Trophoblast cell (in vitro differentiated cells and primary cell): ENCODE data around the gene SCG3.

Source experiments
- DNase-seq, 2 donors: peaks; one replicate each; pipeline ENCODE4 v3.0.0-alpha.2; 2016
- H2AFZ ChIP-seq: 2 replicates; pipeline ENCODE4 v1.6.1; 2013; ENCODE audit warnings: low read length, moderate library complexity, mild to moderate bottlenecking; ENCODE audit not compliant: insufficient read depth, poor library complexity
- H2AK5ac ChIP-seq: 2 replicates; pipeline ENCODE4 v1.6.1; 2013; ENCODE audit warnings: mild to moderate bottlenecking, low read length
- H2BK120ac ChIP-seq: 2 replicates; pipeline ENCODE4 v1.6.1; 2013; ENCODE audit warnings: low read length, mild to moderate bottlenecking, moderate library complexity; ENCODE audit not compliant: insufficient read depth, poor library complexity
- H2BK12ac ChIP-seq: 2 replicates; pipeline ENCODE4 v1.6.1; 2013; ENCODE audit warnings: mild to moderate bottlenecking, low read length, moderate library complexity
- H2BK5ac ChIP-seq: 2 replicates; pipeline ENCODE4 v1.6.1; 2013; ENCODE audit warnings: low read length, low read depth, moderate library complexity, mild to moderate bottlenecking; ENCODE audit not compliant: poor library complexity
- H3K14ac ChIP-seq: 2 replicates; pipeline ENCODE4 v1.6.1; 2013; ENCODE audit warnings: mild to moderate bottlenecking, low read length
- H3K18ac ChIP-seq: 2 replicates; pipeline ENCODE4 v1.6.1; 2013; ENCODE audit warnings: mild to moderate bottlenecking, low read length
- H3K23ac ChIP-seq: 2 replicates; pipeline ENCODE4 v1.6.1; 2013; ENCODE audit warnings: low read length
- H3K27ac ChIP-seq: 2 replicates; pipeline ENCODE4 v1.5.1; 2013; ENCODE audit warnings: low read depth, mild to moderate bottlenecking, inconsistent platforms, low read length, moderate library complexity
- H3K27me3 ChIP-seq: 2 replicates; pipeline ENCODE4 v1.6.1; 2013; ENCODE audit warnings: inconsistent platforms, mild to moderate bottlenecking, low read length, moderate library complexity; ENCODE audit not compliant: insufficient read depth
- H3K36me3 ChIP-seq, 2 experiments: 1 replicate in 1 of 2; 2 replicates in 1 of 2; pipeline ENCODE4 v1.6.1; 2013; ENCODE audit warnings: low read length in 2 of 2, mild to moderate bottlenecking in 2 of 2, moderate library complexity in 1 of 2; ENCODE audit not compliant: insufficient read depth in 2 of 2, control insufficient read depth in 1 of 2
- H3K4ac ChIP-seq: 2 replicates; pipeline ENCODE4 v1.6.1; 2013; ENCODE audit warnings: low read depth, mild to moderate bottlenecking, low read length, moderate library complexity
- H3K4me1 ChIP-seq, 2 experiments: 1 replicate in 1 of 2; 2 replicates in 1 of 2; pipeline ENCODE4 v1.6.1; 2013; ENCODE audit warnings: low read length in 2 of 2, mild to moderate bottlenecking in 2 of 2, moderate library complexity in 1 of 2; ENCODE audit not compliant: insufficient read depth in 2 of 2, control insufficient read depth in 1 of 2
- H3K4me2 ChIP-seq: 2 replicates; pipeline ENCODE4 v1.6.1; 2013; ENCODE audit warnings: inconsistent platforms, mild to moderate bottlenecking, low read length, moderate library complexity
- H3K4me3 ChIP-seq: 2 replicates; pipeline ENCODE4 v1.5.1; 2013; ENCODE audit warnings: mild to moderate bottlenecking, low read depth, low read length, inconsistent platforms
- H3K79me1 ChIP-seq: one replicate; pipeline ENCODE4 v1.6.1; 2013; ENCODE audit warnings: low read length
- H3K79me2 ChIP-seq: 2 replicates; pipeline ENCODE4 v1.6.1; 2013; ENCODE audit warnings: low read length, mild to moderate bottlenecking; ENCODE audit not compliant: control insufficient read depth, insufficient read depth, poor library complexity
- H3K9ac ChIP-seq: 2 replicates; pipeline ENCODE4 v1.6.1; 2013; ENCODE audit warnings: mild to moderate bottlenecking, low read length
- H3K9me3 ChIP-seq: 2 replicates; pipeline ENCODE4 v1.6.1; 2013; ENCODE audit warnings: low read depth, mild to moderate bottlenecking, control low read depth, inconsistent platforms, low read length; ENCODE audit not compliant: insufficient read depth
- H4K12ac ChIP-seq: 2 replicates; pipeline ENCODE4 v1.6.1; 2013; ENCODE audit warnings: low read depth, mild to moderate bottlenecking, low read length, moderate library complexity
- H4K8ac ChIP-seq: 2 replicates; pipeline ENCODE4 v1.6.1; 2013; ENCODE audit warnings: low read depth, mild to moderate bottlenecking, low read length, moderate library complexity
- H4K91ac ChIP-seq: one replicate; pipeline ENCODE4 v1.6.1; 2013; ENCODE audit warnings: low read depth, mild to moderate bottlenecking, low read length, moderate library complexity
- WGBS: extraction: QIAGEN DNeasy Blood & Tissue Kit; methylation state at CpG from one replicate; pipeline ENCODE4 v1.1.7; 2013; ENCODE audit warnings: missing lambda C conversion rate; ENCODE audit not compliant: insufficient read length, insufficient coverage; ENCODE audit errors: extremely low coverage; 5-methylcytosine and 5-hydroxymethylcytosine counted together

SCG3 gene

GRCh38 chr15:51754267-51754666 is 73.0 kb downstream of the SCG3 start:
- Histone ChIP-seq H2BK5ac (no peak overlapping the region), H2BK120ac (no peak overlapping the region), H2AK5ac (no peak overlapping the region), H2BK12ac (no peak overlapping the region), H3K27ac (no peak overlapping the region), H3K36me3 (no peaks in the 10 kb centered on the region), H3K79me1 (no peaks in the 10 kb centered on the region), H4K91ac (no peak overlapping the region), H3K9ac (no peak overlapping the region), H3K23ac (no peak overlapping the region), H3K9me3 (no peaks in the 10 kb centered on the region), H4K12ac (no peak overlapping the region), H3K14ac (no peak overlapping the region), H3K18ac (no peak overlapping the region), H4K8ac (no peak overlapping the region), H2AFZ (no peak overlapping the region), H3K4me3 (no peak overlapping the region), H3K27me3 (no peaks in the 10 kb centered on the region), H3K4me2 (no peak overlapping the region), H3K4me1 (peaks cover 0 to 3% of the 10 kb centered on the region in 2 experiments), H3K4ac (no peak overlapping the region), H3K79me2 (no peaks in the 10 kb centered on the region)
- WGBS, result no CpG with 5 or more reads among the region's 2 CpGs
- DNase-seq, result no peak

DNA sequence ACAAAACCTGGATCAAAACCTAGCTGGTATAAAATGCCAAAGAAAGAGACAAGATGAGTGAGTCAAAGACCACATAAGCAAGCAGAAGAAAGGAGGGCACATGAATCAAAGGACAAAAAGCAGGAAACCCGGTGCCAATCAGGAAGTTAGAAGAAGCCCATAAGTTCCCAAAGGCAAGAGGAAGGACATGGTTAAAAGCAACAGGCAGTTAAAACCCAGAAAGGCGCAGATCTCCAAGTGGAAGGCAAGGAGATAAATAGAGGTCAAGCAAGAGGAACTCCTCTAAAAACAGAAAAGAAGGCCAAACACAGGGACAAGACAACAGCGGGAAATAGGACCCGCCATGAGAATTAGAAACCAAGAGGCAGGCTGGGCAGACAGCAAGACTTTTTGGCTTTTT is 74.5 kb downstream of the SCG3 start:
- Histone ChIP-seq H4K12ac (no peak overlapping the region), H3K27me3 (no peaks in the 10 kb centered on the region), H2BK12ac (no peak overlapping the region), H3K23ac (no peak overlapping the region), H3K4ac (no peak overlapping the region), H4K91ac (no peak overlapping the region), H3K14ac (no peak overlapping the region), H3K27ac (no peak overlapping the region), H3K4me3 (no peak overlapping the region), H2BK5ac (no peak overlapping the region), H3K79me1 (no peaks in the 10 kb centered on the region), H4K8ac (no peak overlapping the region), H3K9me3 (no peaks in the 10 kb centered on the region), H3K36me3 (no peaks in the 10 kb centered on the region), H3K9ac (no peak overlapping the region), H3K79me2 (no peaks in the 10 kb centered on the region), H3K4me2 (no peak overlapping the region), H2BK120ac (no peak overlapping the region), H3K18ac (no peak overlapping the region), H2AK5ac (no peak overlapping the region), H2AFZ (no peak overlapping the region), H3K4me1 (peaks cover 0 to 3% of the 10 kb centered on the region in 2 experiments)
- no peak for DNase-seq
- no CpG with 5 or more reads among the region's 4 CpGs for WGBS

- Histone ChIP-seq H4K12ac (no peak overlapping the region), H3K27ac (no peak overlapping the region), H3K4me3 (no peak overlapping the region), H3K9me3 (no peaks in the 10 kb centered on the region), H3K14ac (no peak overlapping the region), H3K23ac (no peak overlapping the region), H3K36me3 (no peaks in the 10 kb centered on the region), H4K8ac (no peak overlapping the region), H3K4me2 (no peak overlapping the region), H4K91ac (no peak overlapping the region), H2BK5ac (no peak overlapping the region), H2BK120ac (no peak overlapping the region), H3K4me1 (peaks cover 0 to 1% of the 10 kb centered on the region in 2 experiments), H3K79me2 (no peaks in the 10 kb centered on the region), H3K9ac (no peak overlapping the region), H3K79me1 (no peaks in the 10 kb centered on the region), H3K18ac (no peak overlapping the region), H2AK5ac (no peak overlapping the region), H2AFZ (no peak overlapping the region), H2BK12ac (no peak overlapping the region), H3K4ac (no peak overlapping the region), H3K27me3 (no peaks in the 10 kb centered on the region)
- WGBS, result no CpG with 5 or more reads among the region's 4 CpGs
- peak in 1 of 2 donors; percentile 28 for DNase-seq
Measured at GRCh38 chr15:51756482-51756881, 75.2 kb downstream of the SCG3 start.

GRCh38 chr15:51757450-51757849 is 76.1 kb downstream of the SCG3 start:
- no peak overlapping the region for H3K9ac ChIP-seq
- no peak overlapping the region for H2BK12ac ChIP-seq
- H2AK5ac ChIP-seq, result no peak overlapping the region
- no peaks in the 10 kb centered on the region for H3K36me3 ChIP-seq
- no peak overlapping the region for H3K27ac ChIP-seq
- no peaks in the 10 kb centered on the region for H3K79me2 ChIP-seq
- no CpG with 5 or more reads among the region's 2 CpGs for WGBS
- H3K27me3 ChIP-seq, result no peaks in the 10 kb centered on the region
- H3K4ac ChIP-seq, result no peak overlapping the region
- H3K4me2 ChIP-seq, result no peak overlapping the region
- no peak overlapping the region for H2BK5ac ChIP-seq
- no peaks in the 10 kb centered on the region for H3K4me1 ChIP-seq
- no peaks in the 10 kb centered on the region for H3K9me3 ChIP-seq
- no peak overlapping the region for H2BK120ac ChIP-seq
- no peak overlapping the region for H3K23ac ChIP-seq
- H3K79me1 ChIP-seq, result no peaks in the 10 kb centered on the region
- no peak overlapping the region for H3K14ac ChIP-seq
- H3K18ac ChIP-seq, result no peak overlapping the region
- H4K91ac ChIP-seq, result no peak overlapping the region
- no peak overlapping the region for H4K12ac ChIP-seq
- H3K4me3 ChIP-seq, result no peak overlapping the region
- H2AFZ ChIP-seq, result no peak overlapping the region
- DNase-seq, result no peak
- no peak overlapping the region for H4K8ac ChIP-seq
